NCI-H1417 treated with DMSO at 0.1 percent for 48 hours (cell line): Measurements from ENCODE around the gene LSAMP.

Experiments used
- DNase-seq: peaks from one replicate; lab custom pipeline; 2025; lab: John Stamatoyannopoulos, UW

Gene LSAMP

GRCh38 chr3:116354382-116354781 lies 90.9 kb downstream of the LSAMP start:
- DNase-seq: no peak

GRCh38 chr3:116350119-116350733 lies 95.1 kb downstream of the LSAMP start:
- DNase-seq: no peak

- DNase-seq: no peak
Observed at GRCh38 chr3:116348216-116348615, 97.1 kb downstream of the LSAMP start.

DNA sequence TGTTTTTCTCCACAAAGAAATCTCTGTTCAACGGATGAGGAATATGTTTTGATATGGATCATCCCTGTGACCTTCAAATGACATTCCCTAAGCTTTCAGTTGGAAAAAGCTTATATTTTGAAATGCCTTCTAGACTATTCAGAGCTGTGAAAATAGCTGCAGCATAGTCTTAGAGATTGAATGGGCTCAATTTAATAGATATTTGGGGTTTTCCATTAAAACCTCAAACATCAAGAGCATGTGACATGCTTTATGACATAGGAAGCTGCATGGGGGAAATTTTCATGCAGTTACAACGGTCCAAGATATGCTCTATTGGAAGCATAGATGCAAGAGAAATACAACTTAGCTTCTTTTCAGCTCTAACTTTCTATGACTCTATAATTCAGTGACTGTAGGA lies 102.8 kb downstream of the LSAMP start:
- DNase-seq: no peak

GRCh38 chr3:116341899-116342298 lies 103.4 kb downstream of the LSAMP start:
- DNase-seq: no peak

DNA sequence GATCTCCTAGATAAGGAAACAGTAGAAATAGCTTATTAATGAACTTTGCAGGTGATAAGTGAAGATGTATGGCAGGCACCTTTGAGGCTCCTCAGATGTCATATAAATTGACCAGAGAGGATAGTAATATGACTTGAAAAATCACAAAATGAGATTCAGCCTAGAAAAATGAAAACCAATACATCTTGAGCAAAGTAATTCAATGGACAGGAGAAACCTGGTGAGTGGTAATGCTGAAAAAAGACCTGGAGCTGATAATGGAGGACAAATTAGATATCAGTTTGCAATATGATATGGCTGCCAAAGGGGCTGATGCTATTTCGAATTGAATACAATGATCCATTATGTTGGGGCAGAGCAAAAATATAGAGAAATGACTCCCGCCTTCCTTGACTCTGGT lies 103.9 kb downstream of the LSAMP start:
- DNase-seq: no peak

DNA sequence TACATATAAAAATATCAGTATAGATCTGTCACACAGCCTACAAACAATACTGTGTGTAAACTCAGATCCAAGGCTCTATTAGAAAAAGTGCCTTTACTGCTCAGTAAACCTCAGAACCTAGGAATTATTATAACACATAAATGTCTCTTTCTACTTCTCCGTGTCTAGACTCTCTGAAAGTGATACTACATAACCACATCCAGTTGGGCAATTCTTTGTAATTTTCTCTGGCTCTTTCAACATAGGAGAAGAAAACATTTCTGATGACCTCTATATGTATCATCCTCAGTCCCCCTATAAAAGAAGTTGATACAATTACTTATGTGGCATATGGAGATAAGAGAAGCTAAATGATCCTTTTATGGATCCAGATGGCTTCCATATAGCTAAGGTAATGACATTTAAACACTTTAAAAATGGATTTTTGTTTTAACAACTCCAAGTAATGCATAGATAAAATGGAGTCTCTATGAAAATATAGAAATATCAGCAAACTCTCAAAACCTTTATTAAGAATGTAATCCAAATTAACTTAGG lies 104.5 kb downstream of the LSAMP start:
- DNase-seq: no peak

GRCh38 chr3:116339441-116340028 lies 105.8 kb downstream of the LSAMP start:
- DNase-seq: no peak

DNA sequence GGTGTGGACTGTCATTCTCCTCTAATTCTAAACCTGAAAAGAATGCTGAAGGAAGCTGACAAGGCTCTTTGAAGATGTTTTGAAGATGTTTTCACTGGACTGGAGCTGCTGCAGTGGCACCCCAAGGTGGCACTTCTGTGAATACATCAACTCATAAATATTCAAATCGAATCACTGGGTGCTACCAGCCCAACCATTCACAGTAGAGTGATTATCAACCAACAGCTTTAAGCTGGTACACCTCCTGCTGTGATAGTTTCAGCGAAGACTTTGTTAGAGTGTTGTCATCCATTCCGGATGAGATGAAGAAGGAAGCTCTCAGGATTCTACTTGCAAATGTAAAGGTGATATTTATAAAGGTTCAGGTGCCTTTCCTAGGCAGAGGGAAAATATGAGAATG lies 106.6 kb downstream of the LSAMP start:
- DNase-seq: no peak

DNA sequence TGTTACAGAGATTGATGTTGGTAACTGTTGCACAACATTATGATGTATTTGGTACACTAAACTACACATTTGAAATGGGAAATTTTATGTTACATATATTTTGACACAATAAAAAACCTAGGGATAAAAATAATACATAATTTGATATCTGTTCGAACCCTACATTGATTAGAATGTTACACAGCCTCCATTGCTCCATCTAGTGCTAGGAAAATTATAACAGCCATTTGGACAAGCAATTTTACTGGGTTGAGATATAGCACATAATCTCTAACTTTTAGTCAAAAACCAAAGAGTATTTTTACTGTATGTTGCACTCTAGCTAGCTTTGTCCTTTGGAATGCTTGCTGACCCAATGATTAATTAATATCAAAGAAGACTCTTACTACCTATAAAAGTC lies 108.1 kb downstream of the LSAMP start:
- DNase-seq: no peak

GRCh38 chr3:116331380-116331779 lies 113.9 kb downstream of the LSAMP start:
- no peak for DNase-seq

GRCh38 chr3:116322750-116323375 lies 122.4 kb downstream of the LSAMP start:
- DNase-seq: no peak

DNA sequence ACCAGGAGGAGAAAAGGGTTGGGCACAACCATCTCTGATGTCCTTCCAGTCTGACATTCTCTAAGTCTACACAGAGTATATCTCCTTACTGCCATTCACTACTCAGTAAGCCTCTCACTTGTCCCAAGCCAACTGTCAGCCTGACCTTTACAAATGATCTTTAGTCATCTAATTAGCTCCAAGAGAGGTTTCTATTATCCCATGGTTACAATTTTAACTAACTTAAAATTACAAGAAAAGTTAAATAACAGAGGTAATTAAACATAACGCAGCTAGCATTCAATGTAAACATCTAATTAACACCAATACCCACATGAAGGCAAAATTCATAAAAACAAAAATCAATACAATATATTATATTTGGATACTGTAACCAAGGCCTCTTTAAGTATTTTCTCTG lies 126.9 kb downstream of the LSAMP start:
- no peak for DNase-seq

GRCh38 chr3:116316771-116317170 lies 128.5 kb downstream of the LSAMP start:
- DNase-seq: no peak

GRCh38 chr3:116314476-116314875 lies 130.8 kb downstream of the LSAMP start:
- no peak for DNase-seq

- no peak for DNase-seq
Observed at GRCh38 chr3:116306720-116307119, 138.6 kb downstream of the LSAMP start.

DNA sequence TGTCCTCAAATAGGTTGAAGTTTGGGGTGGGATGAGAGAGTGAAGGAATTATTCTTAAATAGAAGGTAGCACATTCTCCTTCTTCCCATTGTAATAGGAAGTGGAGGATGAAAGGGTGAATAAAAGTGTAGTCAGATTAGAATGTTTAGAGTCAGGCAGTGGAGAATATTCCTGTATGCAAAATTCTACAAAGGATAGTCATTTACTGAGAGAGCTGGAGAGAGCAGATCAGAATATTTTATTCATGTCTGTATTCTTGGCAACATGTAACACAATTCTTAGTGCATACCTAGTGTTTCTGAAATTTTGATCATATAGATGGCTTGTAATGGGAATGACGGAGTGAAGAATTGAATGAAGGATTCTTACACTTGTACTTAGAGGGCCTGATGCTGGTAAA lies 139.1 kb downstream of the LSAMP start:
- DNase-seq: no peak

DNA sequence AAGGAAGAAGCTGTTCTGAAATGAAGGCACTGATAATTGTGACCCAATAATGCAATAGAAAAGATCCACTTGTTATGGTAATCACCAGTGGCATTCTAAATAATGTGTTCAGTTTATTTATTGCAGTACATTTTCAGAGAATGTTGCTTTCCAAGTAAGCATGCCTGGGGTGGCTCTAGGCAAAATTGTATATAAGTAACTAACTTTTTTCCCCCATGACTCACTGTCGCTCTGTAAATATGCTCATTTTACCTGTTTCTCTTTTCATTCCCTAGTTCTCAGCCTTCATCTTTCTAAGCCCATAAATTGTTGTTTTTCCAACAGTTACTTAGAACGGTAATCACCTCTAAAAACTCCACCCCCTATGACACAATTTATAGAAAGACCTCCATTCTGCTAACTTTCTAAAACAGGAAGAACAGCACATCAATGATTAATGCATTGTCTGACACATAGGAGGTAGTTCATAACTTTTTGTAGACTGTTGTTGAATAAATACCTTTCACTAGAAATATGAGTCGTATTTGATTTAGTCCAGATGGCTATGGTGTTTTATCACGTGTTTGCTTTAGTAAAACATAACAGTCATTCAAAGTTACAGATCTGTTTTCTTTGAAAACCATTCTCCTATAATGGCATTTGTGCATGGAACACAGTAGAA lies 143.1 kb downstream of the LSAMP start:
- DNase-seq: no peak

- no peak for DNase-seq
Observed at GRCh38 chr3:116301422-116301821, 143.9 kb downstream of the LSAMP start.

DNA sequence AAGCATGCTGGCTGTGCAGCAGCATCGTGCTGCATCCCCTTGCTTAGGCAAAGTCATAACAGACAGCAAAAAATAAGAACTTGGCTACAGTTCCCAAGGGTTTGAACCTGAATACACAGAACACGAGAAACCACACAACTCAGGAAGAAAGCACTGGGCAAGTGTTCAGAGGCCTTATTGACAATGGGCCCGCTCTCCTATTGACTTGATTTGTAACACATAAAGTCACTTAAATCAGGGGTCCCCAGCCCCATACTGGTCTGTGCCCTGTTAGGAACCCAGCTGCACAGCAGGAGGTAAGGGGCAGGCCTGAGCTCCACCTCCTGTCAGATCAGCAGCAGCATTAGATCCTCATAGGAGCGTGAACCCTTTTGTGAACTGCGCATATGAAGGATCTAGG lies 145.1 kb downstream of the LSAMP start:
- no peak for DNase-seq

- no peak for DNase-seq
Observed at GRCh38 chr3:116299646-116300081, 145.6 kb downstream of the LSAMP start.

- DNase-seq: no peak
Observed at GRCh38 chr3:116298151-116298550, 147.1 kb downstream of the LSAMP start.

GRCh38 chr3:116291141-116291540 lies 154.1 kb downstream of the LSAMP start:
- no peak for DNase-seq
